Measurements from ENCODE around the gene TESPA1.

Gene TESPA1

GRCh38 chr12:54984658-54985376 is at the start of gene TESPA1:
Gene TESPA1 (minus strand): TSS chr12:54984762. CDS start chr12:54974562, 10,200 bp downstream.
- Histone ChIP-seq H3K27ac (ENCODE audit: low read depth, low read length) (no peak within 1 kb of the TSS), H3K9me3 (ENCODE audit: control insufficient read depth in 5 of 5, low read length in 5 of 5) (no peaks in the 10 kb centered on the region), H3K4me3 (ENCODE audit: low read depth in 1 of 5, low read length in 5 of 5) (peak within 1 kb of the TSS in 2 of 5 donors; percentile 3 to 15), H3K9ac (ENCODE audit: low read length in 5 of 5) (no peak within 1 kb of the TSS), H3K36me3 (ENCODE audit: control insufficient read depth in 5 of 5, insufficient read depth in 5 of 5, low read length in 5 of 5) (no peaks in the 10 kb centered on the region), H3K27me3 (ENCODE audit: control insufficient read depth in 5 of 5, insufficient read depth in 4 of 5, low read length in 5 of 5) (peaks cover 0 to 4% (median 0%) of the 10 kb centered on the region in 5 donors), H3K4me1 (ENCODE audit: control insufficient read depth in 5 of 5, insufficient read depth in 5 of 5, low read length in 5 of 5) (peaks cover 0 to 18% (median 6%) of the 10 kb centered on the region in 5 donors)

- Histone ChIP-seq H3K9ac (ENCODE audit: low read length in 5 of 5) (no peak overlapping the region), H3K36me3 (ENCODE audit: control insufficient read depth in 5 of 5, insufficient read depth in 5 of 5, low read length in 5 of 5) (no peaks in the 10 kb centered on the region), H3K9me3 (ENCODE audit: control insufficient read depth in 5 of 5, low read length in 5 of 5) (peaks cover 0 to 2% (median 0%) of the 10 kb centered on the region in 5 donors), H3K4me1 (ENCODE audit: control insufficient read depth in 5 of 5, insufficient read depth in 5 of 5, low read length in 5 of 5) (no peaks in the 10 kb centered on the region), H3K27me3 (ENCODE audit: control insufficient read depth in 5 of 5, insufficient read depth in 4 of 5, low read length in 5 of 5) (peaks cover 0 to under 1% (median 0%) of the 10 kb centered on the region in 5 donors), H3K27ac (ENCODE audit: low read depth, low read length) (no peak overlapping the region), H3K4me3 (ENCODE audit: low read depth in 1 of 5, low read length in 5 of 5) (no peak overlapping the region)
These were observed 49.7 kb upstream of the TESPA1 start for GRCh38 chr12:55034218-55034617.

- no peak overlapping the region for H3K4me3 ChIP-seq (ENCODE audit: low read depth in 1 of 5, low read length in 5 of 5)
- no peak overlapping the region for H3K9ac ChIP-seq (ENCODE audit: low read length in 5 of 5)
- H3K36me3 ChIP-seq (ENCODE audit: control insufficient read depth in 5 of 5, insufficient read depth in 5 of 5, low read length in 5 of 5): no peaks in the 10 kb centered on the region
- no peak overlapping the region for H3K27ac ChIP-seq (ENCODE audit: low read depth, low read length)
- H3K27me3 ChIP-seq (ENCODE audit: control insufficient read depth in 5 of 5, insufficient read depth in 4 of 5, low read length in 5 of 5): peaks cover 0 to 10% (median 4%) of the 10 kb centered on the region in 5 donors
- H3K9me3 ChIP-seq (ENCODE audit: control insufficient read depth in 5 of 5, low read length in 5 of 5): no peaks in the 10 kb centered on the region
- H3K4me1 ChIP-seq (ENCODE audit: control insufficient read depth in 5 of 5, insufficient read depth in 5 of 5, low read length in 5 of 5): no peaks in the 10 kb centered on the region
These were observed 40.9 kb upstream of the TESPA1 start for GRCh38 chr12:55025508-55025907.

- no peaks in the 10 kb centered on the region for H3K9me3 ChIP-seq (ENCODE audit: control insufficient read depth in 5 of 5, low read length in 5 of 5)
- H3K27ac ChIP-seq (ENCODE audit: low read depth, low read length): no peak overlapping the region
- no peak overlapping the region for H3K4me3 ChIP-seq (ENCODE audit: low read depth in 1 of 5, low read length in 5 of 5)
- H3K4me1 ChIP-seq (ENCODE audit: control insufficient read depth in 5 of 5, insufficient read depth in 5 of 5, low read length in 5 of 5): peaks cover 0 to 3% (median 0%) of the 10 kb centered on the region in 5 donors
- peaks cover 0 to 10% (median 4%) of the 10 kb centered on the region in 5 donors for H3K27me3 ChIP-seq (ENCODE audit: control insufficient read depth in 5 of 5, insufficient read depth in 4 of 5, low read length in 5 of 5)
- H3K36me3 ChIP-seq (ENCODE audit: control insufficient read depth in 5 of 5, insufficient read depth in 5 of 5, low read length in 5 of 5): no peaks in the 10 kb centered on the region
- no peak overlapping the region for H3K9ac ChIP-seq (ENCODE audit: low read length in 5 of 5)
These were observed 40.0 kb upstream of the TESPA1 start for GRCh38 chr12:55024575-55024974.

GRCh38 chr12:55019784-55020183 is 35.2 kb upstream of the TESPA1 start, which contains the start of gene NEUROD4:
Gene NEUROD4 (plus strand): TSS chr12:55019974. CDS start chr12:55026440, 6,466 bp downstream.
- no peaks in the 10 kb centered on the region for H3K9me3 ChIP-seq (ENCODE audit: control insufficient read depth in 5 of 5, low read length in 5 of 5)
- H3K27ac ChIP-seq (ENCODE audit: low read depth, low read length): no peak within 1 kb of the TSS
- peaks cover 0 to 15% (median 5%) of the 10 kb centered on the region in 5 donors for H3K27me3 ChIP-seq (ENCODE audit: control insufficient read depth in 5 of 5, insufficient read depth in 4 of 5, low read length in 5 of 5)
- H3K4me3 ChIP-seq (ENCODE audit: low read depth in 1 of 5, low read length in 5 of 5): no peak within 1 kb of the TSS
- H3K9ac ChIP-seq (ENCODE audit: low read length in 5 of 5): no peak within 1 kb of the TSS
- H3K36me3 ChIP-seq (ENCODE audit: control insufficient read depth in 5 of 5, insufficient read depth in 5 of 5, low read length in 5 of 5): no peaks in the 10 kb centered on the region
- peaks cover 0 to 3% (median 0%) of the 10 kb centered on the region in 5 donors for H3K4me1 ChIP-seq (ENCODE audit: control insufficient read depth in 5 of 5, insufficient read depth in 5 of 5, low read length in 5 of 5)

- peaks cover 0 to 3% (median 0%) of the 10 kb centered on the region in 5 donors for H3K9me3 ChIP-seq (ENCODE audit: control insufficient read depth in 5 of 5, low read length in 5 of 5)
These were observed 32.9 kb upstream of the TESPA1 start for GRCh38 chr12:55017416-55017925.

GRCh38 chr12:55008944-55009585 is 24.5 kb upstream of the TESPA1 start:
- H3K36me3 ChIP-seq (ENCODE audit: control insufficient read depth in 5 of 5, insufficient read depth in 5 of 5, low read length in 5 of 5): no peaks in the 10 kb centered on the region
- H3K27ac ChIP-seq (ENCODE audit: low read depth, low read length): no peak overlapping the region
- peaks cover 0 to 6% (median 0%) of the 10 kb centered on the region in 5 donors for H3K9me3 ChIP-seq (ENCODE audit: control insufficient read depth in 5 of 5, low read length in 5 of 5)
- peaks cover 0 to 6% (median 0%) of the 10 kb centered on the region in 5 donors for H3K27me3 ChIP-seq (ENCODE audit: control insufficient read depth in 5 of 5, insufficient read depth in 4 of 5, low read length in 5 of 5)
- no peak overlapping the region for H3K9ac ChIP-seq (ENCODE audit: low read length in 5 of 5)
- no peaks in the 10 kb centered on the region for H3K4me1 ChIP-seq (ENCODE audit: control insufficient read depth in 5 of 5, insufficient read depth in 5 of 5, low read length in 5 of 5)
- H3K4me3 ChIP-seq (ENCODE audit: low read depth in 1 of 5, low read length in 5 of 5): no peak overlapping the region

More at GRCh38 chr12:55017416-55017925, 32.9 kb upstream of the TESPA1 start:
- H3K27ac ChIP-seq (ENCODE audit: low read depth, low read length): no peak overlapping the region
- no peak overlapping the region for H3K9ac ChIP-seq (ENCODE audit: low read length in 5 of 5)
- no peak overlapping the region for H3K4me3 ChIP-seq (ENCODE audit: low read depth in 1 of 5, low read length in 5 of 5)
- peaks cover 0 to 13% (median 5%) of the 10 kb centered on the region in 5 donors for H3K27me3 ChIP-seq (ENCODE audit: control insufficient read depth in 5 of 5, insufficient read depth in 4 of 5, low read length in 5 of 5)
- peaks cover 0 to 3% (median 0%) of the 10 kb centered on the region in 5 donors for H3K4me1 ChIP-seq (ENCODE audit: control insufficient read depth in 5 of 5, insufficient read depth in 5 of 5, low read length in 5 of 5)
- no peaks in the 10 kb centered on the region for H3K36me3 ChIP-seq (ENCODE audit: control insufficient read depth in 5 of 5, insufficient read depth in 5 of 5, low read length in 5 of 5)

- Histone ChIP-seq H3K27me3 (ENCODE audit: control insufficient read depth in 5 of 5, insufficient read depth in 4 of 5, low read length in 5 of 5) (peaks cover 0 to 2% (median 0%) of the 10 kb centered on the region in 5 donors), H3K4me1 (ENCODE audit: control insufficient read depth in 5 of 5, insufficient read depth in 5 of 5, low read length in 5 of 5) (no peaks in the 10 kb centered on the region), H3K9me3 (ENCODE audit: control insufficient read depth in 5 of 5, low read length in 5 of 5) (peaks cover 0 to 3% (median 0%) of the 10 kb centered on the region in 5 donors), H3K4me3 (ENCODE audit: low read depth in 1 of 5, low read length in 5 of 5) (no peak overlapping the region), H3K27ac (ENCODE audit: low read depth, low read length) (no peak overlapping the region), H3K36me3 (ENCODE audit: control insufficient read depth in 5 of 5, insufficient read depth in 5 of 5, low read length in 5 of 5) (no peaks in the 10 kb centered on the region), H3K9ac (ENCODE audit: low read length in 5 of 5) (no peak overlapping the region)
These were observed 17.8 kb upstream of the TESPA1 start for GRCh38 chr12:55002355-55002754.

- Histone ChIP-seq H3K4me1 (ENCODE audit: control insufficient read depth in 5 of 5, insufficient read depth in 5 of 5, low read length in 5 of 5) (no peaks in the 10 kb centered on the region), H3K27me3 (ENCODE audit: control insufficient read depth in 5 of 5, insufficient read depth in 4 of 5, low read length in 5 of 5) (peaks cover 0 to 2% (median 0%) of the 10 kb centered on the region in 5 donors), H3K9me3 (ENCODE audit: control insufficient read depth in 5 of 5, low read length in 5 of 5) (peaks cover 0 to 3% (median 0%) of the 10 kb centered on the region in 5 donors), H3K9ac (ENCODE audit: low read length in 5 of 5) (no peak overlapping the region), H3K36me3 (ENCODE audit: control insufficient read depth in 5 of 5, insufficient read depth in 5 of 5, low read length in 5 of 5) (no peaks in the 10 kb centered on the region), H3K27ac (ENCODE audit: low read depth, low read length) (no peak overlapping the region), H3K4me3 (ENCODE audit: low read depth in 1 of 5, low read length in 5 of 5) (no peak overlapping the region)
These were observed 16.8 kb upstream of the TESPA1 start for GRCh38 chr12:55001198-55001868.
